K562 treated with DMSO at 1 percent for 24 hours (cell line): ENCODE data around the gene VWA5A. TPM values are rescaled to one million over a fixed set of nuclear protein-coding genes. Genes with fewer than 3 reads are reported as not detected.

Source experiments
- total RNA-seq: library from RNA; unstranded; fragments of 300-600 nt; gene quantifications from 2 replicates; pipeline ENCODE4 v1.2.3, GENCODE V29; 2022; ENCODE audit warnings: low read depth; ENCODE audit not compliant: insufficient read depth

Gene VWA5A
- 16.7 and 17.6 TPM in 2 replicates for total RNA-seq

DNA sequence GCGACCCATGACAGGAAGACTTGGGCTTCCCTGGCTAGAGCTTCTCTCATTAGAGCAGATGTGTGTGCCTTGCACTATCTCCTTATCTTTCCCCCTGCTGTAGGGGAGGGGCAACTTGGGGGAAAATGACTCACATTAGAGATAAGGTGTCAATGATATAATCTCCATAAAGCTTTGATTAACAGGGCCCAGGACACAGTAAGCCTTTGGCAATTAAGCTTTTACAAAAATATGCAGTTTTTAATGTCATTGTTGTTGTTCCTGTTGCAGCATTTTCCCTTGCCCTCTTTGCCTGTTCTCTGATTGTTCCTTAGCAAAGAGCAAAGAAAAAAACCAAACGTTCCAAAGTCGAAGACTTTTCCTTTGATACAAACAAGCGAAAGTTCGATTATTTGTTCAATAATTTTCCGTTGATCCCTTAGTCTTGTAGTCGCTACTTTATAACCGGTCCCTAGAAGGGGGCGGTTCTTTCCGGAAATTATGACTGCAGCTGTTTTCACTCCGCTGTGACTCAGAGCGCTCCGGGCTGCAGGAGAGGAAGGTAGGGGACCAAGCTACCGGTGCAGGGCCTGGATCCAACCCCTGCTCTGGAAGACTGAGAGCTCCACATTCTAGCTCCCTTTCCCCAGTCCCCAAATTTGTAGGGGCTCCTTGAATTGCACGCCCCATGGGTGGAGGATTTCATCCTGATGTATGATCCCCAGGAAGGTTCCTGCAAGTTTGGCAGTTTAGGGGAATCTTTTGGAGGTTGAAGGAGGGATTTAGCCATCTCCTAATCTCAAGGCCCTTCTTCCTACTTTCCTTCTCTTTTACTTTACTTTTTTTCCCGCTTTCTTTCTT, at the start of gene VWA5A:
Gene VWA5A, plus strand, starts transcription at position 509 of the 840 bp plus-strand sequence. CDS start 2,062 bp downstream, outside the sequence.

GRCh38 chr11:124183068-124183467, 67.8 kb downstream of the VWA5A start, which contains the start of gene OR10D3:
Gene OR10D3, plus strand, starts transcription at chr11:124183345. Its CDS starts 1,925 bp downstream, at chr11:124185270.

Other genes starting within 250 kb of the VWA5A start
- gene TMEM225, start 229.8 kb upstream of the VWA5A start, total RNA-seq: not detected in 2 replicates
- not detected in 2 replicates for gene OR8D4, start 213.3 kb upstream of the VWA5A start, total RNA-seq
- not detected in 2 replicates for gene OR4D5, start 175.8 kb upstream of the VWA5A start, total RNA-seq
- not detected in 2 replicates for gene OR6T1, start 171.6 kb upstream of the VWA5A start, total RNA-seq
- not detected in 2 replicates for gene OR10S1, start 137.7 kb upstream of the VWA5A start, total RNA-seq
- not detected in 2 replicates for gene OR10G6, start 120.3 kb upstream of the VWA5A start, total RNA-seq
- gene OR10G4, start 102.5 kb upstream of the VWA5A start, total RNA-seq: not detected in 2 replicates
- not detected in 2 replicates for gene OR10G9, start 92.4 kb upstream of the VWA5A start, total RNA-seq
- not detected in 2 replicates for gene OR10G8, start 88.7 kb upstream of the VWA5A start, total RNA-seq
- gene OR10G7, start 74.1 kb upstream of the VWA5A start, total RNA-seq: not detected in 2 replicates
- not detected in 2 replicates for gene OR10D3, start 67.9 kb downstream of the VWA5A start, total RNA-seq
- gene OR8G1, start 125.6 kb downstream of the VWA5A start, total RNA-seq: not detected in 2 replicates
- 0.44 and 1.7 TPM in 2 replicates for gene OR8G5, start 140.9 kb downstream of the VWA5A start, total RNA-seq
- gene OR8D1, start 198.5 kb downstream of the VWA5A start, total RNA-seq: not detected in 2 replicates
- not detected in 2 replicates for gene OR8D2, start 204.7 kb downstream of the VWA5A start, total RNA-seq